DND-41 (cell line): ENCODE measurements around the gene NDUFA13.
A peak's percentile ranks its signal among the peaks of the same experiment; 100 is the strongest.

Experiments used
- ATAC-seq: fragments of 200-7000 bp; cut with Tn5 transposase; 3 replicates; pipeline ENCODE4 v1.9.1; 2021; ENCODE audit warnings: low read depth; ENCODE audit not compliant: insufficient read depth
- DNase-seq: peaks from one replicate; pipeline ENCODE4 v3.0.0-alpha.2; 2020
- H2AFZ ChIP-seq: 2 replicates; pipeline ENCODE4 v1.6.0; 2012; ENCODE audit warnings: low read depth, low read length
- H3K27ac ChIP-seq: 2 replicates; pipeline ENCODE4 v1.5.1; 2012; ENCODE audit warnings: low read length, inconsistent platforms
- H3K27me3 ChIP-seq: fragments of 200-600 bp; sonication (generic); 2 replicates; pipeline ENCODE4 v1.6.0; 2012; ENCODE audit warnings: low read length, mild to moderate bottlenecking, inconsistent platforms; ENCODE audit not compliant: insufficient read depth, poor library complexity
- H3K36me3 ChIP-seq: 2 replicates; pipeline ENCODE4 v1.5.1; 2012; ENCODE audit warnings: low read length, inconsistent platforms; ENCODE audit not compliant: insufficient read depth
- H3K4me1 ChIP-seq: 2 replicates; pipeline ENCODE4 v1.5.1; 2012; ENCODE audit warnings: mild to moderate bottlenecking, low read length; ENCODE audit not compliant: insufficient read depth
- H3K4me2 ChIP-seq: 2 replicates; pipeline ENCODE4 v1.6.0; 2012; ENCODE audit warnings: mild to moderate bottlenecking, moderate library complexity, low read length, inconsistent platforms; ENCODE audit not compliant: insufficient read depth
- H3K4me3 ChIP-seq, 2 experiments: fragments of 200-600 bp in 1 of 2; shearing (Covaris generic) in 1 of 2; 2 replicates each; pipeline ENCODE4 v1.5.1; 2012 to 2016; ENCODE audit warnings: inconsistent platforms in 2 of 2, low read length in 2 of 2, mild to moderate bottlenecking in 2 of 2, low read depth in 1 of 2, moderate library complexity in 1 of 2
- H3K79me2 ChIP-seq: 2 replicates; pipeline ENCODE4 v1.6.0; 2012; ENCODE audit warnings: low read length, inconsistent platforms; ENCODE audit not compliant: insufficient read depth
- H3K9ac ChIP-seq: 2 replicates; pipeline ENCODE4 v1.6.0; 2012; ENCODE audit warnings: low read depth, mild to moderate bottlenecking, inconsistent platforms, low read length, moderate library complexity
- H3K9me3 ChIP-seq: 2 replicates; pipeline ENCODE4 v1.5.1; 2012; ENCODE audit warnings: low read length, moderate library complexity, mild to moderate bottlenecking, inconsistent platforms; ENCODE audit not compliant: insufficient read depth, severe bottlenecking
- H4K20me1 ChIP-seq: 2 replicates; pipeline ENCODE4 v1.6.0; 2012; ENCODE audit warnings: low read length; ENCODE audit not compliant: insufficient read depth
- EZH2 ChIP-seq: IDR thresholded peaks from 3 replicates; pipeline ENCODE4 v1.6.1; 2012; ENCODE audit warnings: borderline replicate concordance, low read depth, mild to moderate bottlenecking, moderate library complexity, low read length, inconsistent platforms; ENCODE audit not compliant: severe bottlenecking
- TF ChIP-seq, protein P1 (sequence below): IDR thresholded peaks from 2 replicates; pipeline ENCODE4 v1.5.1; 2012; ENCODE audit warnings: borderline replicate concordance, low read length, moderate library complexity, mild to moderate bottlenecking; ENCODE audit not compliant: poor library complexity, severe bottlenecking; ENCODE audit errors: extremely low read depth

Gene NDUFA13

DNA sequence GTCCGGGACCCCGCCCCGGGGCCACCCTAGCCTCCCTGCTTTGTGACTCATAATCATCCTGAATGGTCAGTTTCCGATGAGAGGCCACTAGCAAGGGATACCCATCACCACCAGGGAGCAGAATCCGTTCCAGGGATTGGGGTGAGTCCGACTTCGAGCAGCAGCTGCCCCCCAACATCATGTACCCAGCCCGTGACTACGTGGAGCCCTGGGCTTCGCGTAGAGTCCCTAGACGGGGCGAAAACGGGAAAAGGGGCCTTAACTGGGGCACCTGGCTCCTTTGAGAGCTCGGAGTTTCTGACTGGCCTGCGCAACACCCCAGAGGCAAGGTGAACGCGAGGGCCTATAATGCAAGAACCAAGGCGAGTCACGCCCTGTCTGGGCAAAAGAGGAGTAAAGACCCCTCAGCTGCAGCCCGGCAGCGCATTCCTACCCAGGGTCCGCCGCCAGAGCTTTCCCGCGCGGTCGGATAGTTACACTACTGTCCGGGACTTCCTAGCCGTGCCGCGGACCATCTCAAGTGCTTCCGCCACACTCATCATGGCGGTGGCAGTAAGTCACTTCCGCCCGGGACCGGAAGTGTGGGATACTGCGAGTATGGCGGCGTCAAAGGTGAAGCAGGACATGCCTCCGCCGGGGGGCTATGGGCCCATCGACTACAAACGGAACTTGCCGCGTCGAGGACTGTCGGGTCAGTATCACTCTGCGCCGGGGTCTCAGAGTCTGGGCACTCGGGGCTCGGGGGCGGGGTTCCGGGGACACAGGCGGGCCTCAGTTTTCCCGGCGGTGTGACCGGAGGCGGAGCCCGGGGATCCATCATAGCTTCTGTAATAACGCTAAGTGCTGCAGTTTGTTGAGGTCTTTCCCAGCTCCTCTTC lies at the start of gene NDUFA13:
TSS of gene NDUFA13 (plus strand) at position 584 of the 878 bp plus-strand sequence. CDS start at position 598, 14 bp downstream.
- H3K36me3 ChIP-seq: peaks cover 29% of the 10 kb centered on the region
- peak within 1 kb of the TSS; percentile 92 for H2AFZ ChIP-seq
- peak; percentile 93 for DNase-seq
- H3K27me3 ChIP-seq: no peaks in the 10 kb centered on the region
- peaks cover 14% of the 10 kb centered on the region; the same call in 1 of the 2 replicates for H4K20me1 ChIP-seq
- peak within 1 kb of the TSS; percentile 88 for H3K27ac ChIP-seq
- peaks cover 63% of the 10 kb centered on the region for H3K79me2 ChIP-seq
- TF ChIP-seq EZH2: no peak
- TF ChIP-seq, protein P1, sequence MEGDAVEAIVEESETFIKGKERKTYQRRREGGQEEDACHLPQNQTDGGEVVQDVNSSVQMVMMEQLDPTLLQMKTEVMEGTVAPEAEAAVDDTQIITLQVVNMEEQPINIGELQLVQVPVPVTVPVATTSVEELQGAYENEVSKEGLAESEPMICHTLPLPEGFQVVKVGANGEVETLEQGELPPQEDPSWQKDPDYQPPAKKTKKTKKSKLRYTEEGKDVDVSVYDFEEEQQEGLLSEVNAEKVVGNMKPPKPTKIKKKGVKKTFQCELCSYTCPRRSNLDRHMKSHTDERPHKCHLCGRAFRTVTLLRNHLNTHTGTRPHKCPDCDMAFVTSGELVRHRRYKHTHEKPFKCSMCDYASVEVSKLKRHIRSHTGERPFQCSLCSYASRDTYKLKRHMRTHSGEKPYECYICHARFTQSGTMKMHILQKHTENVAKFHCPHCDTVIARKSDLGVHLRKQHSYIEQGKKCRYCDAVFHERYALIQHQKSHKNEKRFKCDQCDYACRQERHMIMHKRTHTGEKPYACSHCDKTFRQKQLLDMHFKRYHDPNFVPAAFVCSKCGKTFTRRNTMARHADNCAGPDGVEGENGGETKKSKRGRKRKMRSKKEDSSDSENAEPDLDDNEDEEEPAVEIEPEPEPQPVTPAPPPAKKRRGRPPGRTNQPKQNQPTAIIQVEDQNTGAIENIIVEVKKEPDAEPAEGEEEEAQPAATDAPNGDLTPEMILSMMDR: no peak
- H3K9me3 ChIP-seq: no peaks in the 10 kb centered on the region
- ATAC-seq: peak; percentile 90
- peak within 1 kb of the TSS; percentile 90 to 99 for H3K4me3 ChIP-seq
- peak within 1 kb of the TSS; percentile 82 for H3K9ac ChIP-seq
- peaks cover 35% of the 10 kb centered on the region for H3K4me1 ChIP-seq
- peak within 1 kb of the TSS; percentile 99 for H3K4me2 ChIP-seq

DNA sequence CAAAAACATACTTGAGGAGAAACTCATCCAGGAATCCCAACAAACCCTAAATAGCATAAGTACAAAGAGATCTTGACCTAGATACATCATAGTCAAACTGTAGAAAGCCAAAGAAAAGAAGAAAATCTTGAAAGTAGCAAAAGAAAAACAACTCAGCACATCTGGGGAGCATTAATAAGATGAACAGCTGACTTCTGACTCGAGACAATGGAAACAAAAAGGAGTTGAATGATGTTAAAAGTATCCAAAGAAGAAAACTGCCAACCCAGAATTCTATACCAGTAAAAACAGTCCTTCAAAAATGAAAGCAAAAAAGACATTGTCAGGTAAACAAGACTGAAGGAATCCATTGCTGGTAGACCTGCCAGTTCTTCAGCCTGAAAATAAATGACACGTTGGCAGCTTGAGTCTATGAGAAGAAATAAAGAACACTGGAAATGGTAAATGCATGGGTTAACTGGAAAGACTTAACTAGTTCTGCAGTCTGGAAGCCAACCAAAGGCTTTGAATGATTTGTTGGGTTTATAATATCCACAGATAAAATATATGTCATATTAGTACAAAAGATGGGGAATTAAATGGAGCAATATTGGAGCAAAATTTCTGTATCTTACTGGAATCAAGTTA lies 47.5 kb upstream of the NDUFA13 start:
- Histone ChIP-seq H3K4me3 (no peak overlapping the region), H3K4me2 (no peak overlapping the region), H3K9me3 (peaks cover 40% of the 10 kb centered on the region), H2AFZ (no peak overlapping the region), H3K9ac (no peak overlapping the region), H4K20me1 (peaks cover 39% of the 10 kb centered on the region), H3K79me2 (peaks cover 95% of the 10 kb centered on the region), H3K4me1 (no peaks in the 10 kb centered on the region), H3K27ac (no peak overlapping the region), H3K27me3 (no peaks in the 10 kb centered on the region), H3K36me3 (peaks cover 82% of the 10 kb centered on the region)
- ATAC-seq (no peak), DNase-seq (no peak)
- no peak for TF ChIP-seq EZH2
- TF ChIP-seq, protein P1: no peak

DNA sequence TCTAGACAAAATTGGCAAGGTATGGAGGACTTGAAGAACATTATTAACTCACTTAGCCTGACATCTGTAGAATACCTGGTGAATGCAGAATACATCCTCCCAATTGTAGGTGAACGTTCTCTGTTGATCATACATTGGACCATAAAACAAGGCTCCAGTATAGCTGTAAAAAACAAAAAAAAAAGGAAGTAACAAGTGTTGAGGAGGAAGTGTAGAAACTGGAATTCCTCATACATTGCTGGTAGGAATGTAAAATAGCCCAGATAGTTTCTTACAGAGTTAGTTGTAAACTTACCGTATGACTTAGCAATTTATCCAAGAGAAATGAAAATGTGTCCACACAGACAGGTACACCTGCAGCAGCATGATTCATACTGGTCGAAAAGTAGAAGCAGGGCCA lies 45.4 kb upstream of the NDUFA13 start:
- Histone ChIP-seq H2AFZ (no peak overlapping the region), H3K36me3 (peaks cover 80% of the 10 kb centered on the region), H3K79me2 (peaks cover 94% of the 10 kb centered on the region), H3K27ac (no peak overlapping the region), H3K4me2 (no peak overlapping the region), H3K4me3 (no peak overlapping the region), H3K9ac (no peak overlapping the region), H3K9me3 (peaks cover 30% of the 10 kb centered on the region), H4K20me1 (peaks cover 43% of the 10 kb centered on the region), H3K4me1 (no peaks in the 10 kb centered on the region), H3K27me3 (no peaks in the 10 kb centered on the region)
- DNase-seq (no peak), ATAC-seq (no peak)
- TF ChIP-seq EZH2: no peak
- TF ChIP-seq, protein P1: no peak
